Neutrophil (primary cell): ENCODE measurements around the gene ASIC4.

Experiments
- H3K27ac ChIP-seq: fragments of 200-600 bp; sonication (generic); 2 replicates; pipeline ENCODE4 v1.5.1; 2016; ENCODE audit warnings: mild to moderate bottlenecking, moderate library complexity
- H3K27me3 ChIP-seq: fragments of 200-600 bp; sonication (generic); 2 replicates; pipeline ENCODE4 v1.6.0; 2016; ENCODE audit warnings: mild to moderate bottlenecking
- H3K36me3 ChIP-seq: fragments of 200-600 bp; sonication (generic); 2 replicates; pipeline ENCODE4 v1.5.1; 2017
- H3K4me1 ChIP-seq, 2 experiments: fragments of 200-600 bp in 1 of 2; sonication (generic) in 1 of 2; 1 replicate in 1 of 2; 2 replicates in 1 of 2; pipeline versions ENCODE4 v1.5.1 to v1.6.1; 2013 to 2016; ENCODE audit warnings: low read depth in 1 of 2, low read length in 1 of 2, mild to moderate bottlenecking in 1 of 2, moderate library complexity in 1 of 2; ENCODE audit not compliant: control insufficient read depth in 1 of 2, insufficient read depth in 1 of 2
- H3K4me3 ChIP-seq, 2 experiments: fragments of 200-600 bp in 1 of 2; sonication (generic) in 1 of 2; 1 replicate in 1 of 2; 2 replicates in 1 of 2; pipeline ENCODE4 v1.5.1; 2013 to 2016; ENCODE audit warnings: low read depth in 1 of 2, low read length in 1 of 2, mild to moderate bottlenecking in 1 of 2, moderate library complexity in 1 of 2
- H3K9me3 ChIP-seq: fragments of 200-600 bp; sonication (generic); 2 replicates; pipeline ENCODE4 v1.5.1; 2016
- TF ChIP-seq, protein P1 (sequence below): fragments of 200-600 bp; sonication (generic); IDR thresholded peaks from 2 replicates; pipeline ENCODE4 v1.5.1; 2016; ENCODE audit warnings: antibody characterized with exemption

The ASIC4 gene

DNA sequence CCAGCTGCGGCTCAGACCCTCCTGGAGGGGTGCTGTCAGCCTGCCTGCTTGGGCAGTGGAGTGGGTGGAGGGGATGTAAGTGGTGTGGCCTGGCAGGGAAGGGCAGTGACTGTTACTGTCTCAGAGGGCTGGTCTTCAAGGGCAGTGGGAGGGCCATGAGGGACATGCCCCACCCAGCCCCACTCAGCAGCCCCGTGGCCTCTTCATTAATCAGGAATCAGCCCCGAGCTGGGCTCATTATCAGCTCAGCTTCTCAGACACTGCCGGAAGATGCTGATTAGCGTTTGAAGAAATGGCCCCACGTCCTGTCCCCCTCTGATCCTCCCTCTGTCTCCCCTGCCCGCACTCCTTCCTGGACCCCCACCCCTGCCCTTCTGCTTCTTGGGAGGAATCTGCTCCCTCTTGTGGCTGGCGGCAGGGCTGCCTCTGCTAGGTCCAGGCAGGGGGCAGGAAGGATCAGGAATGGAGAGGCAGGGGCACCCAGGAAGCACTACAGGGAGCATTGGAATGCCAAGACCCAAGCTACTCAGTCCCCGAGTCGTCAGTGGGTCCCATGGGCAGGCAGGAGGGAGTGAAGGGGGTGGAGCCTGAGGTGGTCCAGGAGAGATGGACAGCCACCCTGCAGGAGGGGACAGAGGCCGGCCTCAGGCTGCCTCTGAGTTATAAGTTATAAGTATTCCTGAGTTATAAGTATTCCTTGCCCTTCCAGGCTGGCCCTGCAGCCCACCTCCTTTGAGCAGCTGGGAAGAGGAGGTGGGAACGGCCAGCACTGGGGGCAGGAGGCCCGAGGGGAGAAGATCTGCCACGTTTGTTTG is 7.0 kb downstream of the ASIC4 start:
- no peak overlapping the region for H3K4me3 ChIP-seq
- TF ChIP-seq, protein P1, sequence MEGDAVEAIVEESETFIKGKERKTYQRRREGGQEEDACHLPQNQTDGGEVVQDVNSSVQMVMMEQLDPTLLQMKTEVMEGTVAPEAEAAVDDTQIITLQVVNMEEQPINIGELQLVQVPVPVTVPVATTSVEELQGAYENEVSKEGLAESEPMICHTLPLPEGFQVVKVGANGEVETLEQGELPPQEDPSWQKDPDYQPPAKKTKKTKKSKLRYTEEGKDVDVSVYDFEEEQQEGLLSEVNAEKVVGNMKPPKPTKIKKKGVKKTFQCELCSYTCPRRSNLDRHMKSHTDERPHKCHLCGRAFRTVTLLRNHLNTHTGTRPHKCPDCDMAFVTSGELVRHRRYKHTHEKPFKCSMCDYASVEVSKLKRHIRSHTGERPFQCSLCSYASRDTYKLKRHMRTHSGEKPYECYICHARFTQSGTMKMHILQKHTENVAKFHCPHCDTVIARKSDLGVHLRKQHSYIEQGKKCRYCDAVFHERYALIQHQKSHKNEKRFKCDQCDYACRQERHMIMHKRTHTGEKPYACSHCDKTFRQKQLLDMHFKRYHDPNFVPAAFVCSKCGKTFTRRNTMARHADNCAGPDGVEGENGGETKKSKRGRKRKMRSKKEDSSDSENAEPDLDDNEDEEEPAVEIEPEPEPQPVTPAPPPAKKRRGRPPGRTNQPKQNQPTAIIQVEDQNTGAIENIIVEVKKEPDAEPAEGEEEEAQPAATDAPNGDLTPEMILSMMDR, result no peak
- H3K36me3 ChIP-seq, result no peaks in the 10 kb centered on the region
- no peak overlapping the region for H3K27ac ChIP-seq
- no peaks in the 10 kb centered on the region for H3K9me3 ChIP-seq
- peaks cover 100% of the 10 kb centered on the region for H3K27me3 ChIP-seq
- H3K4me1 ChIP-seq, result no peaks in the 10 kb centered on the region

DNA sequence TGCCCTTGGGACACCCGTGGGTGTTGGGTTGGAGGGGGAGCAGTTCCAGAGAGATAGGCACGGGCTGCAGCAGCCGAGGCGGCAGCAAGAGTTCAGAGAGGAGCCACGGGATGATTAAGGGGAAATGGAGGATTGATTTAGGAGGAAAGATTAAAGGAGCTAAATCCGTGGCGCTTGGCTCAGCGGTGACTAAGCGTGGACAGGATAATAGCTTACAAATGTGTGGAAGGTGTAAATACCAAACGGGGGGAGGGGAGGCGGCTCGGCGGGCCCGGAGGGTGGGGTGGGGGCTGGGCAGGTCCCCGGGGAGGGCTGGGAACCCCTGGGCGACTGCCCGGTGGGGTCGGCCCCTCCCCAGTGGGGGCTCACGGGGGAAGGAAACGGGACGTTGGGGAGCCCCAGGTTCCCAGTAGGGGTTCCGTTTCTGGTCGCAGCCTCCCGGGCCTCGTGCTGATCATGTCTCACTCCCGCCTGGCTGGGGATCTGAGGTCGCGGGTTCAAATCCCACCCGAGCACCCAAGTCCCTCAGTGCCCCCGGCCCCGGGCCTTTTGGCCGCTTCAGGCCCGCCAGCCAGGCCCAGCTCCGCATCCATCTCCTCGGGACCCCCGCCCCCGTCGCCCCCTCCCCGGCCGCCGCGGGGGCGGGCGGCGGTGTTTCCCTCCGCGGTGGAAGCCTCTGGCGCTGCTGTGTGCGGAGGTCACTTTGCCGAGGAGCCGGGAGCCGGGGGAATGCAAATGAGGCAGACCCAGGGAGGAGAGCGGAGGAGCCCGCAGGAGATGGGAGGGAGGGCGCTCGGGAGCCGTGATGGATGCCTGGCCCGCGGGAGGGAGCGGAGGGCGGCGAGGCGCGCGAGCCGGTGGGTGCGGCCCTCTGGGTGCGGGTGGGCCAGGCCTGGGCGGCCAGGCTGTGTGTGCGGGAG is 8.1 kb downstream of the ASIC4 start:
- H3K27ac ChIP-seq, result no peak overlapping the region
- no peaks in the 10 kb centered on the region for H3K36me3 ChIP-seq
- no peaks in the 10 kb centered on the region for H3K9me3 ChIP-seq
- H3K4me3 ChIP-seq, result no peak overlapping the region
- TF ChIP-seq, protein P1, result no peak
- peaks cover 100% of the 10 kb centered on the region for H3K27me3 ChIP-seq
- H3K4me1 ChIP-seq, result no peaks in the 10 kb centered on the region

DNA sequence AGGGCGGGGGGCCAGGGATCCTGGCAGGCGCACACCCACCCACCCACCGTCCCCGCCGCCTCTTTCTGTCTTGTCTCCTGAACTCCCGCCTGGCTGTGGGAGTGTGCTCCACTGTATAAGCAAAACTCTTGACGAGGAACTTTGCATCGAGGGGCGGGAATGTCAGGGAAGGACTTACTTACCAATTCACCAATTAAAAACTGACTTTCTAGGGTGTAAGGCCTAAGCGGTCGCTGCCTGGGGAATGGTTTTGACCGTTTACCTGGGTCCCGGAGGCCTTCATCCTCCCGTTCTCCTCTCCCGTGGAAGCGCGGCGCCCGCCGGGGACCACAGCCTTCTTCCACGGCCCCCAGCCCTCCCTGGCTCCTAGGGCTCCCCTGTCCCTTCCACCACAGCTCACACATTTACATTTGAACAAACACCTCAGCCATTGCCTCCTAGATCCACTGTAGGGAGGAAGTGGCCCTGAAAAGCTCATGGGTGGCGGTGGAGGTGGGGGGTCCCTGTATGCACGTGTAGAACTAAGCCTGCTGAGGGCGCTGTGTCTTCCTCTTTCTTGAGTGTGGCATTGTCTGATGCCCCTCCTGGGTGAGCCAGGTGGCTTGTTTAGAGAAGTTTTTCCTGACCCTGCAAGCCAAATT is 8.9 kb downstream of the ASIC4 start:
- Histone ChIP-seq H3K27me3 (peaks cover 100% of the 10 kb centered on the region), H3K36me3 (no peaks in the 10 kb centered on the region), H3K27ac (no peak overlapping the region), H3K4me3 (no peak overlapping the region), H3K4me1 (no peaks in the 10 kb centered on the region), H3K9me3 (no peaks in the 10 kb centered on the region)
- TF ChIP-seq, protein P1, result no peak

DNA sequence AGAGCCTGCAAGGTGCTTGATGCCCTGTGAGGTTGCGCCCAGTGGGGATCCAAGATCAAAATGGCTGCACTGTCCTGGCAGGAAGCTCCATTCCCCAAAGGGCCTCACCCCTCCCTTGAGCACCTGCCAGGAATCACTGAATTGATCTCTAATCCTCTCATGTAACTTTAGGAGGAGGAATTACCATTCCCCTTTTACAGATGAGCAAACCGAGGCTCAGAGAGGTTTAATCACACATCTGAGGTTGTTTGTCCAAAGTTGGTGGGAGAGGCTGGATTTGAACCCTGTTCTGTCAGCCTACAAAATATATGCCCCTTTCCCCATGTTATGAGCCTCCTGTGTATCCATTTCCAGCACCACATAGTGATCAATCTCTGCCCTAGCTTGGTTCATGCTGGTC is 10.5 kb downstream of the ASIC4 start:
- peaks cover 100% of the 10 kb centered on the region for H3K27me3 ChIP-seq
- H3K36me3 ChIP-seq, result no peaks in the 10 kb centered on the region
- H3K9me3 ChIP-seq, result no peaks in the 10 kb centered on the region
- H3K4me1 ChIP-seq, result no peaks in the 10 kb centered on the region
- TF ChIP-seq, protein P1, result no peak
- H3K27ac ChIP-seq, result no peak overlapping the region
- no peak overlapping the region for H3K4me3 ChIP-seq

DNA sequence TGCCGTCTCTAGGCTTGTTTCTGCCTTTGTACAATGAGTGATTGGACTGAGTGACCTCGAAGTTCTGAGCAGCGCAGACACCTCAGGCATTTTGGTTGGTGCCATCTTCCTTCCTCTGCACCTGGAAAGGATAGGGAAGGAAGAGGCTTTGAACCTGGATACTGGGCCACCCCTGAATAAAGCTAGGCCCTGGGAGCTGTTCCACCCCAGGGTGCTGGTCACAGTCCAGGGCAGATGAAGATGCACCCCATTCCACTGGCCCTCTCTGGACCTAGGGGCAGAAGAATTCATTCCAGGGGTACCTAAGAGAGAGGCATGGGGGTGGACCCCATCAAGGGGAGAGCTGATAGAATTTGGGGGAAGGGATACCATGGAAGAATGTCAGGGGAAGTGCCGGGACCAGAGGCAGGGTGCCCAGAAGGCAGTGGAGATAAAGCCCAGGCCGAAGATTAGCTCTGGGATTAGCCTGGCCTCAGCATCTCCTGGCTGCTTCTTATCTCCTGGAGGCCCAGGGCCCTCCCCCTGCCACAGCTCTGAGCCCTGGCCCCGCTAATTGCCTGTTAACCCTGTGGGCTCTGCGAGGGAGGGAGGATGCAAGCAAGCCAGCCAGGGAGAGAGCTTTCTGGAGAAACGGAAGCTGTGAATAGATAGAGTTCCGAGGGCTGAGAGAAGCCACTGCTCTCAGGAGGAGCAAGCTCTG is 11.4 kb downstream of the ASIC4 start:
- Histone ChIP-seq H3K4me3 (no peak overlapping the region), H3K4me1 (no peaks in the 10 kb centered on the region), H3K27me3 (peaks cover 100% of the 10 kb centered on the region), H3K27ac (no peak overlapping the region), H3K36me3 (no peaks in the 10 kb centered on the region), H3K9me3 (no peaks in the 10 kb centered on the region)
- TF ChIP-seq, protein P1, result no peak
